IPS-15b (cell line): ENCODE results near the gene RABGAP1L.
"Not testable (repeated sequence)": the region's sequence is repeated elsewhere in the genome, so short reads cannot be mapped to it uniquely, and the experiment has no call there.

Experiments
- H3K27me3 ChIP-seq: one replicate; pipeline ENCODE4 v1.6.1; 2013; ENCODE audit warnings: low read length; ENCODE audit not compliant: control insufficient read depth, insufficient read depth
- H3K36me3 ChIP-seq: one replicate; pipeline ENCODE4 v1.6.1; 2013; ENCODE audit warnings: low read length; ENCODE audit not compliant: control insufficient read depth, insufficient read depth
- H3K4me1 ChIP-seq: one replicate; pipeline ENCODE4 v1.6.1; 2013; ENCODE audit warnings: mild to moderate bottlenecking, low read length; ENCODE audit not compliant: control insufficient read depth, insufficient read depth
- H3K4me3 ChIP-seq: one replicate; pipeline ENCODE4 v1.5.1; 2013; ENCODE audit warnings: low read depth, low read length
- H3K9ac ChIP-seq: one replicate; pipeline ENCODE4 v1.6.1; 2013; ENCODE audit warnings: low read depth, mild to moderate bottlenecking, low read length
- H3K9me3 ChIP-seq: one replicate; pipeline ENCODE4 v1.6.1; 2013; ENCODE audit warnings: mild to moderate bottlenecking, low read length; ENCODE audit not compliant: control insufficient read depth, insufficient read depth

RABGAP1L gene

DNA sequence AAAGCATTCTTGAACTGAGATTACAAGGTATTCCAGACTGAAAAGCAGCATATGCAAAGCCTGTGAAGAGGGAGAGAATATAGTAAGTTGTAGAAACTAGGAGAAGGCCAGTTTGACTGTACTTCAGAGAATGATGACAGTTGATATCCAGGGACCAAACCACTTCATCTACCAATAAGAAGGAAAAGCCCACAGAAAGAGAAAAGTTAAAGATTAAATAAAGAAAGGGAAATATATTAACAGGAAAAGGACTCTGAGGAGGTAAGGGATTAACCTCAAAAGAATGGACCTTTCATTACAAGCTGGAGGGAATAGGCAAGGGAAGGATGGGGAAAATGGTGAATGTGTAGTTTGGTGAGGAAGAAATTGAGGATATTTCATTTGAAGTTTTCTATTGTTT is 660.3 kb downstream of the RABGAP1L start:
- Histone ChIP-seq H3K27me3 (no peaks in the 10 kb centered on the region), H3K9me3 (no peaks in the 10 kb centered on the region), H3K4me1 (peaks cover 6% of the 10 kb centered on the region), H3K36me3 (no peaks in the 10 kb centered on the region), H3K9ac (no peak overlapping the region), H3K4me3 (no peak overlapping the region)

DNA sequence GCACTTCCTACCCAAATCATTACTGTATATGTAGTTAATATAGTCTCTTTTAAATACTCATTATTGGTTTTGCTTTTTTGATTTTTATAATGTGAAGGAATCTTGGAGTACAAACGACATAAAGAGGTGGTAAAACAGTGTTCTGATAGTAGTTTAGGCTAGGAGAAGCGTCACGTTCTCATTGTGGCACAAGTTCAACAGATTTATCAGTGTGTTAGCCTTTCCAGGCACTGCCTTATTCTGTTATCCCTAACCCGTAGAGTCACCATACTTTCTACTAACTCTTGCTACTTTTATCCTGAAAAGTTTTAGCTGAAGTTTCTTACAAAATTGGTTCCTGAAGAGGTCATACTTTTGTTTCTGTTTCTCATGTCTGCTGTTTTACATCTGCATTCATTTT is 665.8 kb downstream of the RABGAP1L start:
- Histone ChIP-seq H3K9me3 (no peaks in the 10 kb centered on the region), H3K4me1 (no peaks in the 10 kb centered on the region), H3K9ac (no peak overlapping the region), H3K36me3 (no peaks in the 10 kb centered on the region), H3K27me3 (no peaks in the 10 kb centered on the region), H3K4me3 (no peak overlapping the region)

DNA sequence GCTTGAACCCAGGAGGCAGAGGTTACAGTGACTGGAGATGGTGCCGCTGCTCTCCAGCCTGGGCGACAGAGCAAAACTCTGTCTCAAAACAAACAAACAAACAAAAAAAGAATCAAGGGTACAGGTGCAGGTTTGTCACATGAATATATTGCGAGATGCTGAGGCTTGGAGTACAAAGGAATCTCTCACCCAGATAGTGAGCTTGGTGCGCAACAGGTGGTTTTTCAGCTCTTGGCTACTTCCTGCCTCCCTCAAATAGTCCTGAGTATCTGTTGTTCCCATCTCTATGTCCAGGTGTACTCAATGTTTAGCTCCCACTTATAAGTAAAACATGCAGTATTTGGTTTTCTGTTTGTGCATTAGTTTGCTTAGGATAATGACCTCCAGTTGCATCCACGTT is 666.5 kb downstream of the RABGAP1L start:
- H3K9ac ChIP-seq, result no peak overlapping the region
- no peaks in the 10 kb centered on the region for H3K36me3 ChIP-seq
- no peak overlapping the region for H3K4me3 ChIP-seq
- H3K9me3 ChIP-seq, result no peaks in the 10 kb centered on the region
- H3K27me3 ChIP-seq, result no peaks in the 10 kb centered on the region
- no peaks in the 10 kb centered on the region for H3K4me1 ChIP-seq

DNA sequence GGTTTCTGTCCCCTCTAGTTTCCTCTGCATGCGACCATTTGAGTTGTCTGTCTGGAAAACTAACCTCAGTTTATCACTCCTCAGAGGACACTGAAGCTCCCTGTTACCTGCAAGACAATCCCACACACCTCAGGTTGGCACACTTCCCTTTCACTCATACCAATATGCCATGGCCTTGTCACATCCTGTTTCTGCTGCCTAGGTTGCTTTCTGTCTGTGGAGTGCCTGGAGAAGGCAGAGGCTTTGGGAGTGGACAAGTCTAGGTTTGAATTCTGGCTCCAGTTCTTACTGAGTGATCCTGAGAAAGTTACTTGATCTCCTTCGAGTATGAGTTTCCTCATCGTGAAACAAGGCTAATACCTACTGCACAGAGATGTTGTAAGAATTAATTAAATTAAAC is 668.9 kb downstream of the RABGAP1L start:
- H3K4me1 ChIP-seq, result no peaks in the 10 kb centered on the region
- H3K9me3 ChIP-seq, result no peaks in the 10 kb centered on the region
- no peak overlapping the region for H3K4me3 ChIP-seq
- H3K27me3 ChIP-seq, result no peaks in the 10 kb centered on the region
- no peak overlapping the region for H3K9ac ChIP-seq
- H3K36me3 ChIP-seq, result no peaks in the 10 kb centered on the region

DNA sequence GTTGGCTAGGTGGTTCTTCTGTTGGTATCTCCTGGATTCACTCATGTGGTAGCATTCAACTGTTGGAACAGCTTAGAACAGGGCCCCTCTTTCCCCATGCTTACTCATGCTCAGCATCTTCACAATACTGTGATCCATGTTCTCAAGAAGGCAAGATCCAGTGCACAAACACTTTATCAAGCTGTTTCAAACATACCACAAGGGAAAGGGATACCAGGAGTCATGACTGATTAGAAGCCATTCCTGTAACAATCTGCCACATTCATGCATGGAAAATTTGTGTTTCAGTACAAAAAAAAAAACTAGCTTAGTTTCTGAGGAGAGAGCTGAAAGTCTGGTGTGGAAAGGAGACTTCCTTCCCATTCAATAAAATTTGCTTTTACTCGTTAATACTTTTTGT is 670.7 kb downstream of the RABGAP1L start:
- Histone ChIP-seq H3K4me1 (no peaks in the 10 kb centered on the region), H3K9ac (no peak overlapping the region), H3K4me3 (no peak overlapping the region), H3K27me3 (no peaks in the 10 kb centered on the region), H3K9me3 (no peaks in the 10 kb centered on the region), H3K36me3 (no peaks in the 10 kb centered on the region)

DNA sequence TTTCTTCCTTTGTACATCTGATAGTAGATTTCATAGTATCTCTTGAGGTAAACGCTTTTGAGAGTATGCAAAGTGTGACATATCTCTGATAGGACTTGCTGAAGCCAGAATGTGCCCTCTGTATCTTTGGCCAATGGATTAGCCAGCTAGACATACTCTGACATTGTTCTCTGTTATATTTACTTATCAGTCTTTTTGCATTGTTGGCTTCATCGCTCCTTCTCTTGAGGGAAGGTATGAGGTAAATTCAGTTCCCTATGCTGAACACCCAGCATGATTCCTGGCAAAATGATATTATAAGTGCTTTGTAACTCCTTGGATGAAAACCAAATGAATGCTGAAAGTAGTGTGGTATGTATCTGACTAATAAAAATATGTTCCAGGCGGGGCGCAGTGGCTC is 677.2 kb downstream of the RABGAP1L start:
- no peaks in the 10 kb centered on the region for H3K9me3 ChIP-seq

DNA sequence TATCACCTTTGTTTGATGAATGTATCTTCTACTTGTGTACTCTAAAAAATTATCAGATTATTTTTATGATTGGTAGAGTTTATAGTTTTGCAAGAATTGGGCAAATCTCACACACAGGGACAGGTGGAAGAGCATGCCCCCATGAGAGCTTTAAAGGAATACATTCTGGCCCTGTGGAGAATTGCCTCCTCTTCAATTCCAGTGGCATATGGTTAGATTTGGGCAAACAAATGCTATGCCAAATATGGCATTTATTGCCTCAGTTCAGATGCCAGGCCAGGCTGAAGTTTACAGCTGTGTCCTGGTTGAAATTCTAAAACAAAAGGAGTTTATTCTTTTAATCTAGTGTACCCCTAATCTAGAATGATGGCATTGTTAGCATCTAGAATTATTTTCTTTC is 678.1 kb downstream of the RABGAP1L start:
- H3K36me3 ChIP-seq, result no peaks in the 10 kb centered on the region
- no peaks in the 10 kb centered on the region for H3K9me3 ChIP-seq
- H3K27me3 ChIP-seq, result no peaks in the 10 kb centered on the region
- H3K4me3 ChIP-seq, result no peak overlapping the region
- H3K9ac ChIP-seq, result no peak overlapping the region
- H3K4me1 ChIP-seq, result no peaks in the 10 kb centered on the region

More for the DNA sequence above, 677.2 kb downstream of the RABGAP1L start:
- no peaks in the 10 kb centered on the region for H3K4me1 ChIP-seq
- no peaks in the 10 kb centered on the region for H3K27me3 ChIP-seq
- H3K4me3 ChIP-seq, result no peak overlapping the region
- no peaks in the 10 kb centered on the region for H3K36me3 ChIP-seq
- no peak overlapping the region for H3K9ac ChIP-seq

DNA sequence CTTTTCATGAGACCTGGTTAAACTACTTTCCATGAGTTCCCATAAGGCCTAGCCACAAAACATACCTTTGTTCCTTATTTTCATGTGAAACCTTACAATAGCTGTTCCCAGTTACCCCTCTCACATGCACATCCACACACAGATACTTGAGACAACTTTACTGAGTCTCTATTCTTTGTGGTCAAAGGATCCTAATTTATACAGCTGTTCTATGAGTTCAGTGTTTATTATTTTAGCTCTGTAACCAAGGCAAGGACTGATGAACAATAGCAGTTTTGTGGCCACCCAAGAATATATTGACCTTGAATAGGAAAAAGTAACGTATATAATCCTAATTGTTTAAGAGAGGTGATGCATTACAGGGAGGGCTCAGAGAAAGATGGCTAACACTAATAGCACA is 679.9 kb downstream of the RABGAP1L start:
- H3K4me1 ChIP-seq, result no peaks in the 10 kb centered on the region
- no peak overlapping the region for H3K9ac ChIP-seq
- no peaks in the 10 kb centered on the region for H3K36me3 ChIP-seq
- no peak overlapping the region for H3K4me3 ChIP-seq
- H3K9me3 ChIP-seq, result no peaks in the 10 kb centered on the region
- no peaks in the 10 kb centered on the region for H3K27me3 ChIP-seq

DNA sequence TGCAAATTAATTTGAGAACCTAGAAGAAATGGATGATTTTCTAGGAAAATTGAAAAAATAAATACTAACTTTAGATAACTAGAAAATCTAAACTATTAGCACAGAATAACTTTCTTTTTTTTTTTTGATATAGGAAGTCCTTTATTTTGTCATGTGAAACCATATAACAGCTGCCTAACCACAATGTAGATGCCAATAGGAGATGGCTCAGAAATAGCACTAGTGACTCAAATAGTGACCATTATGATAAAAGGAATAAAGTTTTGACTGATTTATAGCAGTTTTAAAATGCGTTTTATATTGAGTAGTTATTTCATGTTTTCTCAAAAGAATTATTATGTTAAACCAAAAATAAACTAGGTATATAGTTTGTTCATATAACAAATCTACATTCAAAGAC is 682.4 kb downstream of the RABGAP1L start:
- no peaks in the 10 kb centered on the region for H3K9me3 ChIP-seq
- no peaks in the 10 kb centered on the region for H3K4me1 ChIP-seq
- no peaks in the 10 kb centered on the region for H3K27me3 ChIP-seq
- H3K36me3 ChIP-seq, result no peaks in the 10 kb centered on the region
- H3K9ac ChIP-seq, result no peak overlapping the region
- no peak overlapping the region for H3K4me3 ChIP-seq

DNA sequence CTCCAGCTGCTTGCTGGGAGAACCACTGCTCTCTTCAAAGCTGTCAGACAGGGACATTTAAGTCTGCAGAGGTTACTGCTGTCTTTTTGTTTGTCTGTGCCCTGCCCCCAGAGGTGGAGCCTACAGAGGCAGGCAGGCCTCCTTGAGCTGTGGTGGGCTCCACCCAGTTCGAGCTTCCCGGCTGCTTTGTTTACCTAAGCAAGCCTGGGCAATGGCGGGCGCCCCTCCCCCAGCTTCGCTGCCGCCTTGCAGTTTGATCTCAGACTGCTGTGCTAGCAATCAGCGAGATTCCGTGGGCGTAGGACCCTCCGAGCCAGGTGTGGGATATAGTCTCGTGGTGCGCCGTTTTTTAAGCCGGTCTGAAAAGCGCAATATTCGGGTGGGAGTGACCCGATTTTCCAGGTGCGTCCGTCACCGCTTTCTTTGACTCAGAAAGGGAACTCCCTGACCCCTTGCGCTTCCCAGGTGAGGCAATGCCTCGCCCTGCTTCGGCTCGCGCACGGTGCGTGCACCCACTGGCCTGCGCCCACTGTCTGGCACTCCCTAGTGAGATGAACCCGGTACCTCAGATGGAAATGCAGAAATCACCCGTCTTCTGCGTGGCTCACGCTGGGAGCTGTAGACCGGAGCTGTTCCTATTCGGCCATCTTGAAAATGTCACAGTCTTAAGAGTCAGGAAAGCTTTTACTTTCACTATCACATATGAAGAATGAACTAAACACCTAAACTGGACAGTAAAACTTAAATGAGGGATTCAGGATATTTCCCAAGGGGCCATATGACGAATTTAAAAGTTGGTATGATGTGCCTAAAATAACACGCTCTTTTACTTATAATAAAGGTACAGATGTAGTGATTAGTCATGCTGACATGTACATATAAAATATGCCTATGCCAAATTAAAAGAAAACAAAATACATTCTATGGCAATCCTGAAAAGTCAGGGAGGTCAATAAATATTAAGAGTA is 689.6 kb downstream of the RABGAP1L start:
- H3K27me3 ChIP-seq, H3K9me3 ChIP-seq, H3K4me1 ChIP-seq, H3K9ac ChIP-seq, H3K4me3 ChIP-seq, H3K36me3 ChIP-seq: not testable (repeated sequence)

DNA sequence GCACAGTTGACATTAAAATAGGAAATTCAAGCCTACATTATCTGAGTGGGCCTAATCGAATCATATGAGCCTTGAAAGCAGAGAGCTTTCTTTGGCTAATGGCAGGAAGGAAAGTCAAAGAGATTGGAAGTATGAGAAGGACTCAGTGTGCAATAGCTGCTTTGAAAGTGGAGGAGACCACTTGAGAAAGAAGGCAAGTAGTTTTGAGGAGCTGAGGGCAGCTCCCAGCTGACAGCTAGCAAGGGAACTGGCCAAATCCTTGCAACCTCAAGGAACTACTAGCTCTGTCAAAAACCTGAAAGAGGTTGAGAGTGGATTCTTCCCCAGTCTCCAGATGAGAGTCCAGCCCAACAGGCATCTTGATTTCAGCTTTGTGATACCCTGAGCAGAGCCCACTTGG is 691.4 kb downstream of the RABGAP1L start:
- Histone ChIP-seq H3K9ac (no peak overlapping the region), H3K27me3 (no peaks in the 10 kb centered on the region), H3K4me3 (no peak overlapping the region), H3K9me3 (no peaks in the 10 kb centered on the region), H3K36me3 (no peaks in the 10 kb centered on the region), H3K4me1 (no peaks in the 10 kb centered on the region)

DNA sequence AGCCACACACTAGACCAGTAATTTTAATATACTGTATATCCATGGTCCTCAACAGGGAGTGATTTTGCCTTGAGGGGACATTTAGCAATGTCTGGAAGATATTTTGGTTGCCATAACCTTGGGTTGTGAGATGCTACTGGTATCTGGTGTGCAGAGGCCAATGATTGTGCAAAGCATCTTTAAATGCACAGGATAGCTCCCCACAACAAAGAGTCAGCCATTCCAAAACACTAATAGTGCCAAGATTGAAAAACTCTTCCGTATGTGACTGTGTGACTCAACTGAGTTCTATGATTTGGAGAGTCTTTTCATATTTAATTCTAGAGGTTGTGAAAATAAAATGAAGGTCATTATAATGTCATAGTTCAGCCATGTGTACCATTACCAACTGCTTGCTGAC is 699.0 kb downstream of the RABGAP1L start:
- H3K4me3 ChIP-seq, result no peak overlapping the region
- peaks cover 3% of the 10 kb centered on the region for H3K4me1 ChIP-seq
- H3K27me3 ChIP-seq, result no peaks in the 10 kb centered on the region
- H3K9me3 ChIP-seq, result no peaks in the 10 kb centered on the region
- H3K36me3 ChIP-seq, result no peaks in the 10 kb centered on the region
- H3K9ac ChIP-seq, result no peak overlapping the region
